ENCODE measurements around the gene RPLP1.

- TF ChIP-seq CTCF (IDR thresholded peaks at IDR 0.05; ENCODE audit: low read depth, low read length): no peak
- no peak for TF ChIP-seq EZH2phosphoT487 (IDR thresholded peaks at IDR 0.05; ENCODE audit: low read depth)
Observed at GRCh38 chr15:69496001-69496400, 43.4 kb downstream of the RPLP1 start.
